HG03066 (cell line): ENCODE data around the gene DIP2C.

ENCODE experiments used
- ATAC-seq: cut with Tn5 transposase; IDR thresholded peaks from one replicate; pipeline ENCODE4 v1.9.1; 2021; ENCODE audit warnings: low read depth; ENCODE audit not compliant: unreplicated experiment

Gene DIP2C, protein sequence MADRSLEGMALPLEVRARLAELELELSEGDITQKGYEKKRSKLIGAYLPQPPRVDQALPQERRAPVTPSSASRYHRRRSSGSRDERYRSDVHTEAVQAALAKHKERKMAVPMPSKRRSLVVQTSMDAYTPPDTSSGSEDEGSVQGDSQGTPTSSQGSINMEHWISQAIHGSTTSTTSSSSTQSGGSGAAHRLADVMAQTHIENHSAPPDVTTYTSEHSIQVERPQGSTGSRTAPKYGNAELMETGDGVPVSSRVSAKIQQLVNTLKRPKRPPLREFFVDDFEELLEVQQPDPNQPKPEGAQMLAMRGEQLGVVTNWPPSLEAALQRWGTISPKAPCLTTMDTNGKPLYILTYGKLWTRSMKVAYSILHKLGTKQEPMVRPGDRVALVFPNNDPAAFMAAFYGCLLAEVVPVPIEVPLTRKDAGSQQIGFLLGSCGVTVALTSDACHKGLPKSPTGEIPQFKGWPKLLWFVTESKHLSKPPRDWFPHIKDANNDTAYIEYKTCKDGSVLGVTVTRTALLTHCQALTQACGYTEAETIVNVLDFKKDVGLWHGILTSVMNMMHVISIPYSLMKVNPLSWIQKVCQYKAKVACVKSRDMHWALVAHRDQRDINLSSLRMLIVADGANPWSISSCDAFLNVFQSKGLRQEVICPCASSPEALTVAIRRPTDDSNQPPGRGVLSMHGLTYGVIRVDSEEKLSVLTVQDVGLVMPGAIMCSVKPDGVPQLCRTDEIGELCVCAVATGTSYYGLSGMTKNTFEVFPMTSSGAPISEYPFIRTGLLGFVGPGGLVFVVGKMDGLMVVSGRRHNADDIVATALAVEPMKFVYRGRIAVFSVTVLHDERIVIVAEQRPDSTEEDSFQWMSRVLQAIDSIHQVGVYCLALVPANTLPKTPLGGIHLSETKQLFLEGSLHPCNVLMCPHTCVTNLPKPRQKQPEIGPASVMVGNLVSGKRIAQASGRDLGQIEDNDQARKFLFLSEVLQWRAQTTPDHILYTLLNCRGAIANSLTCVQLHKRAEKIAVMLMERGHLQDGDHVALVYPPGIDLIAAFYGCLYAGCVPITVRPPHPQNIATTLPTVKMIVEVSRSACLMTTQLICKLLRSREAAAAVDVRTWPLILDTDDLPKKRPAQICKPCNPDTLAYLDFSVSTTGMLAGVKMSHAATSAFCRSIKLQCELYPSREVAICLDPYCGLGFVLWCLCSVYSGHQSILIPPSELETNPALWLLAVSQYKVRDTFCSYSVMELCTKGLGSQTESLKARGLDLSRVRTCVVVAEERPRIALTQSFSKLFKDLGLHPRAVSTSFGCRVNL (N-terminal part only)

DNA sequence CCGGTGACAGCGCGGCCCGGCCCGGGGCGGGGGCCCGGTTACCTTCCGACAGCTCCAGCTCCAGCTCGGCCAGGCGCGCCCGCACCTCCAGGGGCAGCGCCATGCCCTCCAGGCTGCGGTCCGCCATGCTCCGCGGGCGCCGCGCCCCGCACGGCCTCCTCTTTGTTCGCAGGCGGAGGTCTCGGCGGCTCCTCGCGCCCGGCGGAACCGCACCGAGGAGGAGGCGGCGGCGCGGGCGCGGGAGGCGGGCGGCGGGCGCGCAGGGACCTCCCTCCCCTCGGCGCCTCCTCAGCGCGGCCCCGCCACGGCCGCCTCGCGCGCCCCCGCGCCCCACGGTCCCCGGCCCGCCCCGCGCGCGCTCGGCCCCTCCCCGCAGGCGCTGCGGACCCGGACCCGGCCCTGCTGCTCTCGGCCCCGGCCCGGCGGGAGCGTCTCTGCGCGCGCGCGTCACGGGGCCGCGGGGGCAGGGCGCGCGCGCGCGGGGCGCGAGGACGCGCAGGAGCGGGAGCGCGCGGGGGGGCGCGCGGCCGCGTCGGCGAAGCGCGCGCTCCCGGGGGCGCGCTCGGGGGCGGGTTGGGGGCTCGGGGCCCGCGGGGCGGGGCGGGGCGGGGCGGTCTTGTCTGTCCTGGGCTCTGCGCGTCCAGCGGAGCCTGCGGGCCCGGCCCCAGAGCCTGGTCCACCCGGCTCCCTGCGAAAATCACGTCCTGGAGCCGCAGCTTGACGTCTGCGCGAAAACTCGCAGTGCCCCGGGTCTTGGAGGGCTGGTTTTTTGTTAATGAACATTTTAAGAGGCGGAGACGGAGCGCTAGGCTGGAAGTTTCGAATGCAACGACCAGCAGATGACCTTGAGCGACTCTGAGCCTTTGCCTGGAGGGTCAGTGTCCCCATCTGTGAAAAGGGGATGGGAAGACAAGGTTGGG lies at the start of gene DIP2C:
Gene DIP2C (minus strand): TSS at position 217 of the 920 bp plus-strand sequence. CDS start 90 bp downstream, at position 127.
- no peak for ATAC-seq

DNA sequence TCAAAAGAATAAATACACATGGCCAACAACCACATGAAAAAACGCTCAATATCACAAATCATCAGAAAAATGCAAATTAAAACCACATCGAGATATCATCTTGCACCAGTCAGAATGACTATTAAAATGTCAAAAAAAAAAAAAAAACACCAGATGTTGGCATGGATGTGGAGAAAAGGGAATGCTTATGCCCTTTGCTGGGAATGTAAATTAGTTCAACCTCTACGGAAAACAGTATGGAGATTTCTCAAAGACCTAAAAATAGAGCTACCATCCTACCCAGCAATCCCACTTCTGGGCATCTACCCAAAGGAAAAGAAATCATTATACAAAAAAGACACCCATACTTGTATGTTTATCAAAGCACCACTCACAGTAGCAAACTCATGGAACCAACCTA lies 45.0 kb upstream of the DIP2C start:
- no peak for ATAC-seq

DNA sequence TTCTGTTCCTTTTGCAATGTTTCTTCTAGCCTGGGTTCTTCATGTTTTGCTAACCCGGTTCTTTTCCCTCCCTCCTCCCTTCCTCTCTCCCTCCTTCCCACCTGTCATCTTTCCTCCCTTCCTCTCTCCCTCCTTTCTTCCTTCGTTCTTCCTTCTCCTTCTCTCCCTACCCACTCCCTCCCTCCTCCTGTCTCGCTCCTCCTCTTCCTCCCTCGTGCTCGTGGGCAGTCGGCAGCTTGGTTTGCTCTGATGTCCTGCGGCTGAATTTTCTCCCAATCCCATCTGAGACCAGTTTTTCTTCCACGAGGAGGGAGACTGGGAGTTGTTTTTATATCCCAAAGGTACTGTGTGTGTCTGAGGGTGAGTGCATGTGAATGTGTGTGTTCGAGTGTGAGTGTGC lies 43.6 kb upstream of the DIP2C start:
- ATAC-seq = no peak

DNA sequence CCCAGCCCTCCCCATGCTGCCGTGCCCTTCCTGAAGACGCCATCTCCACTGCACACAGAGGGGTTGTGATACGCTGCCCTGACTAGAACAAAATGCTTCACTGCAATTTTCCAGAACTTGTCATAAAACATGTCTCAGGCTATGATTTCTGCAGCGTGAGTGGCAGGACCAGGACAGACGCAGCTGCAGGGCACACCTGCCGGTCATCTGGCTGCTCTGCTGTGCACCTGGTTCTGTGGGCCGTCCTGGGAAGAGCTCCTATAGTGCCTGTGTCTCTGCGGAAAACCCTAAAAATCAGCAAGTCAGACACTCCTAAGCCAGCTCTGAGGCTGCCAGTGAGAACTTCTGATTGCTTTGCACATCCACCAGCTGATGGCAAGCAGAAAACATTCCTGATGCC lies 39.7 kb upstream of the DIP2C start:
- no peak for ATAC-seq

DNA sequence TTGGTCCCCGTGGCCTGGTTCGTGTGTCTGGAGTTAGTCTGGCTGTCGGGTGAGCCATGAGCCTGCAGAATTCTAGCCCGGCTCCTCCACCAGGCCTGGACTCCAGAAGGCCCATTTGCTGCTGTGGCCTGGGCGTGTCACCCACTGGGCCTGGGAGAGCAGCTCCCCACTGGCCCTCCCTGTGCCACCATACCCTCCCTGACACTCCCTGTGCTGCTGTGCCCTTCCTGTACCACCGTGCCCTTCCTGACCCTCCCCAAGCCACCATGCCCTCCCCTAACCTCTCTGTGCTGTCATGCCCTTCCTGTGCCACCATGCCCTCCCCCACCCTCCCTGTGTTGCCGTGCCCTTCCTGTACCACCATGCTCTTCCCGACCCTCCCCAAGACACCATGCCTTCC lies 39.1 kb upstream of the DIP2C start:
- no peak for ATAC-seq

DNA sequence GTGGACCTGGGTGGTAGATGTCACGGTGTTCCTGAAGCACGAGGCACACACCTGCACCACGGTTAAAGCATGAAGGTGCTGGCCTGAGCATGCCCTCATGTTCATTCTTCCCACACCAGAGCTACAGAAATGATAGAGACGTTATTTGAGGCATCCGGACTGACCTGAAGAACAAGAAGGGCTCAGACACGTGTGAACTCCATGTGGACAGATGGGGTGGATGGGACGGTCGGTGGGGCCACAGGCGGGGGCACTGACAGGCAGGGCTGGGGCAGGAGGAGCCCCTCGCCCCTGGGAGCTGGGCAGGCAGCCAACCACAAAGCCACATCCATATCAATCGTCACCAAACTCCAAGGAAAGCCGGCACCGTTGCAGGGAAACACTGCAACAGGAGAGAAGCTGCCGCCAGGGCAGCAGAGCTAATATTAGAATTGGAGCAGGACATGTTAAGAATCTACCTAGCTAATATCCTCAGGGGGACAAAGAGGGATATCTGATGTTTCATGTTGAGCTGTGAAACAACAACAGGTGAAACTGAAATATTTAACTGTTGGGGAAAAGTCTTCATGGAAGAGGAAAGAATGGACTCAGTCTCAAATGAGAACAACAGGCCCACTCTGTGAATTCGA lies 37.8 kb upstream of the DIP2C start:
- ATAC-seq = no peak

DNA sequence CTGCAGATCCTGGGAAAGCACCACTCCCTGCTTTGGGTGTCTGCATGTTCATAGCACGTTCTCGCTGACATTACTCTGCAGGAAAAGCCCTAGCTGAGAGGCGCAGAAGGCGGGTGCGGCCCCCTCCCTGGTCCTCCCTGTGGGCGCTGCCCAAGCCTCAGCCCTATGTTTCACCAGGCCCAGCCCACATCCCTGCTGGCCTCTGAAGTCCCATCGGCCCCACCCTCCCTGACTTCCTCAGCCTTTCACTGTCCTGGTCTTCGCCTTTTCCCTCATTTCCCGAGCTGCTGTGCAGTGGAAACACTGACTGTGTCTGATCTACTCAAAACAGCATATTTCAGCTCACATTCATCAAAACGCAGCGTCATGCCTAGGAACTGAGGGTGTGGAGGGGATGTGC lies 36.3 kb upstream of the DIP2C start:
- no peak for ATAC-seq

DNA sequence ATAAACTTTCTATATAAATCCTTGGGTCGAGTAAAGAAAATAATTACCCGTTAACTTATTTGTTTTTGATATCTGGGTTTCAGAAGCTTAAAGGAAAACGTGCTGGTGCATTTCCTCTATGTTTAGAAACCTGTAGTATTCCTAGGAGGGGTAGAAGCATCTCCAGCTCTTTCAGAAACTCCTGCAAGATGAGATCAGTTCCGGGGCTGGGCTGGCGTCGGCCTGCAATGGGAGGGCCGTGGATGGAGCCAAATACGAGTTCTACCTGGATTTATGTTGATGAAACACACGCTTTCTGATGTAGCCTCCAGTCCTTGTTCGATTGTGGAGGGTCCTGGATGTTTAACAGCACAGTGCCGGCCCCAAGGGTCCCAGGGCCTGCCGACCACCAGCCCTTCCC lies 35.8 kb upstream of the DIP2C start:
- no peak for ATAC-seq

DNA sequence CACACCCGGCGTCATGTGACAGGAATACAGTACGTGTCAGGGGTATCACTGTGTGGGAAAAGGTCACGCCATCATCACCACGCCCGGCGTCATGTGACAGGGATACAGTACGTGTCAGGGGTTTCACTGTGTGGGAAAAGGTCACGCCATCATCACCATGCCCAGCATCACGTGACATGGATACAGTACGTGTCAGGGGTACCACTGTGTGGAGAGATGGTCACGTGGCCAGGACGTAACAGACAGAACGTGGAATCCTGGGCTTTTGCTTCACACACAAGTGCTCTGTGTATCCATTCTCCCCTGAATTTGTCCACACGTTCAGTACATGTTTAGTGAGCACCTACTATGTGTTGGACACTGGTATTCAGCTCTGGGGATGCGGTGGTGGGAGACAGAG lies 34.5 kb upstream of the DIP2C start:
- no peak for ATAC-seq

DNA sequence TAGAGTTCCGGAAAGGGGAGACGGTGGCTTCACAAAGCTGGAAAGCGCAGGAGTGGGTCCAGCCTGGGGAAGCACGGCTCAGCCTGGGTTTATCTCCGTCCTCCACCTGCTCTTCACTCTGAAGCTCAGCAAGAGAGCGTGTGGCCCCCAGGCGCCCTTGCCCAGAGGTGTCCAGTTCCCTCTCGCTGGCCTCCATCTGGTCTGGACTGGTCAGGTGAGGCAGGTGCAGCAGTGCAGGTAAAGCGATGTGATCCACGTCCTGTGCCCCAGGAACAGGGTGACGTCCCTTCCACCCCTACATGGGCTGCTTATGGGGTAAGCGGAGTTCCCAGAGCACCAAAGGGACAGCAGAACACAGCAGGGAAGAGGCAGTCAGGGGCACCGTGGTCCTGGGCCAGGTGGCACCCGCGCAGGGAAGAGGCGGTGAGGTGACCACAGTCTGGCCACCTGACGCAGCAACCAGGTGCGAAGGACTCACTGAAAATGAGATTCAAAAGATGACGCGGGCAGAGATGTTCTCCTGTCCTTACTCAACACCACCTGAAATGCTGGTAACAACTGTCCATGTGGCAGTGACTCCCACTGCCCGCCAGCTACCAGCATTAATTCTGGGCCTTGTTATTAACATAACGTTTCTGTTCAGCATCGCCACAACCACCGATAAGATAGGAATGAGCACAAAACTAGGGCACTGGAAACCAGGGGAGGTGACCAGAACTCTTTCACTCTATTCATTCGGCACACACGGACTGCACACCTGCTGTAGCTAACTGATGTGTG lies 33.0 kb upstream of the DIP2C start:
- ATAC-seq = no peak

DNA sequence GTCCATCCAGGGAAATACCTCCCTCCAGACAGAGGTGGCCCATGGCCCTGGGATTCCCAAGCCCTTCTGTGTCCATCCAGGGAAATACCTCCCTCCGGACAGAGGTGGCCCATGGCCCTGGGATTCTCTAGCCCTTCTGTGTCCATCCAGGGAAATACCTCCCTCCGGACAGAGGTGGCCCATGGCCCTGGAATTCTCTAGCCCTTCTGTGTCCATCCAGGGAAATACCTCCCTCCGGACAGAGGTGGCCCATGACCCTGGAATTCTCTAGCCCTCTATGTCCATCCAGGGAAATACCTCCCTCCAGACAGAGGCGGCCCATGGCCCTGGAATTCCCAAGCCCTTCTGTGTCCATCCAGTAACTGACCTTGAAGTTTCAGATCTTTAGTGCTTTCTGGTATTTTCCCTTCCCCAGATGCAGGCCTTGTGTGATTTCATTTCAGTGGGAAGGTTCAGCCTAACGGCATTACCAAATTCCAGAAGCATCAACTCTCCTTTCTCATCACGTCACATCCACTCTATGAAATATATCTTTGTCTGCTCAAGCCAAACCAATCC lies 28.8 kb upstream of the DIP2C start:
- no peak for ATAC-seq

DNA sequence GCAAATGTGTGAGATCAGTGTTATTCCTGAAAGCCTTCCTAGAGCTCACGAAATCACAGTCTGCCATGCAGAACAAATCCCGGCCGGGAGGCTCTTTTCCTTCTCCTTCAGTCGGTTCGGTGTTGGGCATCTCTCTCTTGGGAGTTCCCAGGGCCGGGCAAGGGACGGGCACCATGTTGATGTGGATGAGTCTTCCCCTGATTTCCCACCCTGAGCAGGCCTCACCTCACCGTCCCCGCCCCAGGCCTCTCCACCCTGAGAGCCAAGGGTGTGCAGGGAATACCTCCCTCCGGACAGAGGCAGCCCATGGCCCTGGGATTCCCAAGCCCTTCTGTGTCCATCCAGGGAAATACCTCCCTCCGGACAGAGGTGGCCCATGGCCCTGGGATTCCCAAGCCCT lies 28.0 kb upstream of the DIP2C start:
- no peak for ATAC-seq

DNA sequence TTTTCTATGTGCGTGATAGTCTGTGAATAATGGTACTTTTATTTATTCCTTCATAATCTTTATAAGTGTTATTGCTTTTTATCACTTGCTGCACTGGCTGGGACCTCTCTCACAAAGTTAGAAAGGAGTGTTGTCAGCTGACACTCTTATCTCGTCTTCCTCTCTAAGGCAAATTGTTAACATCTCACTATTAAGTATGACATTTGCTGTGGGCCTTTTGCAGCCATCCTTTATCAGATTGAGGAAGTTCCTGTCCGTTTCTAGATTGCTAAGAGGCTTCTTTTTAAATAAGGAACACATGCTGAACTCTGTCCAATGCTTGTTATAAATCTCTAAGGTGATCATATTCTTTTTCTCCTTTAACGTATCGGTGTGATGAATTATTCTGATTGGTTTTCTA lies 27.4 kb upstream of the DIP2C start:
- ATAC-seq = no peak

DNA sequence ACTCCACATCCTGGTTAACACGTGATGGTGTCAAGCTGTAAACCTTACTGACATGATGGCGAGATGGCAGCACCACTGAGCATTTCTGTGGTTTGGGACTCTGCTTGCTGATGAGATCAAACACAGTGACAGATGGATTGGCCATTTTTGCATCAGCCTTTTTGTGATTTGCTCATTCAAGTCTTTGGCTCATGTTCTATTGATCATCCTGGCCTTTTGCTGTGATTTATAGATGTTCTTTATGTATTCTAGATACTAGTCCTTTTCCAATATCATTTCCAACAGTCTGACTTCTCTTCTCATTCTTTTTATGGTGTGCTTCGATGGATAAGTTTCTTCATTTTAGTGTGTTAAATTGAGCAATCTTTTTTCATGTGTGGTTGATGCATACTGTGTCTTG lies 24.7 kb upstream of the DIP2C start:
- no peak for ATAC-seq

DNA sequence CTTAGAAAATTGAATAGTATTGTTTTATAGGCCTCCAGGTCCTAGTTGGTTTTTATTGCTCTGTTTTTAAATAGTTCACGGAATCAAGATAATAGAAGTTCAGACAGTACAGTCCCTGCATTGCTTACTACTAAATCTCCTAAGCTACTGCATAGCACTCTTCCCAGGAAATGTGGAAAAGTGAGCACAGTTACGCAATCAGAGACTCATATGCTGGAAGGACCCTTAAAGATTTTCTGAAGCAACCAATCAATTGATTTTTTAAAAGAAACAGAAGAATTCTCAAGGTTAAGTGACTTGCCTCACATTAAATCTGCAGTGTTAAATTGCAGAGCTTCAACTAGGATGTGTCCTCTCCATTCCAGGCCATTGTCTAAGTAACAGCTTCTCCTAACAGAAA lies 23.1 kb upstream of the DIP2C start:
- ATAC-seq = no peak

DNA sequence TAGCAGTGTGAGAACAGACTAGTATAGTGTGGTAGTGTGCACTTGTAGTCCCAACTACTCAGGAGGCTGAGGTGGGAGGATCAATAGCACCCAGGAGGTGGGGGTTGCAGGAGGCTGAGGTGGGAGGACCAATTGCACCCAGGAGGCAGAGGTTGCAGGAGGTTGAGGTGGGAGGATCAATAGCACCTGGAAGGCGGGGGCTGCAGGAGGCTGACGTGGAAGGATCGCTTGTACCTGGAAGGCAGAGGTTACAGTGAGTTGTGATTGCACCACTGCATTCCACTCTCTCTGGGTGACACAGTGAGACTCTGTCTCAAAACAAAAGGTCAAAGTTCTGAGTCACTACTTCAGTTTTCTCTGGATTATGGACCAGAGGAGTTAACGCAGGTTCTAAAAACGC lies 22.6 kb upstream of the DIP2C start:
- ATAC-seq = no peak

DNA sequence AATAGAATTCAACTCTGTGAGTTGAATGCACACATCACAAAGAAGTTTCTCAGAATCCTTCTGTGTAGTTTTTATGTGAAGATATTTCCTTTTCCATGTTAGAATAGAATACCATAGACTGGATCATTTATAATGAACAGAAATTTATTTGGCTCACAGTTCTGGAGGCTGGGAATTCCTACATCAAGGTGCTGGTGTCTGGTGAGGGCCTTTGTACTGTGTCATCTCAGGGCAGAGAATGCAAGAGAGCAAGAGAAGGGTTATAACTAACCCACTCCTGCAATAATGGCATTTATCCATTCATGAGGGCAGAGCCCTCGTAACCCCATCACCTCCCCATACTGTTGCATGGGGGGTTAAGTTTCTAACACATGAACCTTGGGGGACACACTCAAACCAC lies 18.4 kb upstream of the DIP2C start:
- ATAC-seq = no peak

DNA sequence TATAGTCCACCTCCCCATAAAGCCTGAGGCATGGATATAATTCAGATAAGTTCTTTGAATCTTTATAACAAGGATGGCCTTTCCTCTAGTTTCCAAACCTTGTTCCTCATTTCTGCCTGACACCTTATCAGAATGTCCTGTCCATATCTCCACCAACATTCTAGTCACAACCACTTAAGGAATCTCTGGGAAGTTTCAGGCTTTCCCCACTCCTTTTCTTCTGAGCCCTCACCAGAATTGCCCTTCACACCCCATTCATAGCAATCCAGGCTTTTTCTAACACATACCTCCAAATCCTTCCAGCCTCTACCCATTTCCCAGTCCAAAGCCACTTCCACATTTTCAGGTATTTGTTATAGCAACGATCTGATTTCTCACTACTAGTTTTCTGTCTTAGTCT lies 18.0 kb upstream of the DIP2C start:
- ATAC-seq = no peak
